ENCODE measurements around the gene ZNF200.

- TF ChIP-seq POLR2AphosphoS5 (IDR thresholded peaks at IDR 0.05; ENCODE audit: low read depth, low read length) = no peak
- TF ChIP-seq TAF1 (IDR thresholded peaks at IDR 0.05; ENCODE audit: borderline replicate concordance, insufficient read depth, low read length) = no peak
- no peak for TF ChIP-seq SIN3A (IDR thresholded peaks at IDR 0.05; ENCODE audit: borderline replicate concordance, insufficient read depth, low read length)
- TF ChIP-seq REST (IDR thresholded peaks at IDR 0.05; ENCODE audit: insufficient read depth in 1 of 2, low read depth in 2 of 2, low read length in 2 of 2) = no peak
Observed at GRCh38 chr16:3212567-3212966, 22.4 kb downstream of the ZNF200 start.

All from PFSK-1 (cell line).